Neural progenitor cell (in vitro differentiated cells): ENCODE results near the gene HTR6. TPM values are rescaled to one million over a fixed set of nuclear protein-coding genes. Genes with fewer than 3 reads are reported as not detected.

Experiments used
- DNase-seq: peaks from one replicate; pipeline ENCODE4 v3.0.0-alpha.2; 2016; ENCODE audit warnings: low spot score
- H2AFZ ChIP-seq: fragments of 200-600 bp; sonication (generic); replicated peaks from 2 replicates; pipeline ENCODE4 v1.6.1; 2016; ENCODE audit warnings: antibody characterized with exemption
- H3F3A ChIP-seq: fragments of 200-600 bp; sonication (generic); 2 replicates; pipeline ENCODE4 v1.6.1; 2016; ENCODE audit warnings: antibody characterized with exemption, low read depth
- H3K27ac ChIP-seq: fragments of 200-600 bp; sonication (generic); 2 replicates; pipeline ENCODE4 v1.5.1; 2016; ENCODE audit warnings: mild to moderate bottlenecking
- H3K27me3 ChIP-seq: fragments of 200-600 bp; sonication (generic); 2 replicates; pipeline ENCODE4 v1.6.1; 2016; ENCODE audit warnings: mild to moderate bottlenecking, moderate library complexity
- H3K36me3 ChIP-seq: fragments of 200-600 bp; sonication (generic); 2 replicates; pipeline ENCODE4 v1.5.1; 2016
- H3K4me1 ChIP-seq: fragments of 200-600 bp; sonication (generic); 2 replicates; pipeline ENCODE4 v1.6.1; 2016; ENCODE audit warnings: mixed run types
- H3K4me2 ChIP-seq: fragments of 200-600 bp; sonication (generic); 2 replicates; pipeline ENCODE4 v1.6.1; 2016
- H3K4me3 ChIP-seq: fragments of 200-600 bp; sonication (generic); 2 replicates; pipeline ENCODE4 v1.5.1; 2016
- H3K79me2 ChIP-seq: fragments of 200-600 bp; sonication (generic); 2 replicates; pipeline ENCODE4 v1.6.1; 2016; ENCODE audit warnings: low read depth
- H3K9ac ChIP-seq: fragments of 200-600 bp; sonication (generic); 2 replicates; pipeline ENCODE4 v1.6.1; 2016
- H3K9me3 ChIP-seq: fragments of 200-600 bp; sonication (generic); 2 replicates; pipeline ENCODE4 v1.5.1; 2016; ENCODE audit warnings: low read depth
- H4K20me1 ChIP-seq: fragments of 200-600 bp; sonication (generic); 2 replicates; pipeline ENCODE4 v1.6.1; 2016; ENCODE audit warnings: low read depth
- H3K27ac Mint-ChIP-seq: 3 replicates; pipeline ENCODE4 v1.8.0; 2021; ENCODE audit warnings: mixed read lengths
- H3K27me3 Mint-ChIP-seq: 2 replicates; pipeline ENCODE4 v1.8.0; 2022; ENCODE audit warnings: low read depth, mild to moderate bottlenecking, inconsistent platforms, moderate library complexity, mixed read lengths; ENCODE audit not compliant: insufficient read depth
- H3K36me3 Mint-ChIP-seq: 3 replicates; pipeline ENCODE4 v1.8.0; 2021; ENCODE audit warnings: mixed read lengths
- H3K4me1 Mint-ChIP-seq: 3 replicates; pipeline ENCODE4 v1.8.0; 2021; ENCODE audit warnings: mixed read lengths
- H3K4me3 Mint-ChIP-seq: 3 replicates; pipeline ENCODE4 v1.8.0; 2021; ENCODE audit warnings: mild to moderate bottlenecking, moderate library complexity, mixed read lengths
- H3K9me3 Mint-ChIP-seq: 3 replicates; pipeline ENCODE4 v1.8.0; 2020; ENCODE audit warnings: mixed read lengths
- EZH2 ChIP-seq: fragments of 200-600 bp; sonication (generic); IDR thresholded peaks from 2 replicates; pipeline ENCODE4 v1.6.1; 2017; ENCODE audit warnings: antibody characterized with exemption, mild to moderate bottlenecking, moderate library complexity
- EZH2phosphoT487 ChIP-seq: fragments of 200-600 bp; sonication (generic); IDR thresholded peaks from 2 replicates; pipeline ENCODE4 v1.6.1; 2017; ENCODE audit warnings: antibody characterized with exemption
- total RNA-seq: library from RNA; depleted of rRNA; stranded (reverse); fragments of >200 nt; gene quantifications from 2 replicates; pipeline ENCODE4 v1.2.3, GENCODE V29; 2015; ENCODE audit warnings: low replicate concordance
- TF ChIP-seq, protein P1 (sequence below): fragments of 200-600 bp; sonication (generic); IDR thresholded peaks from 2 replicates; pipeline ENCODE4 v1.5.1; 2017; ENCODE audit warnings: antibody characterized with exemption, mild to moderate bottlenecking

Gene HTR6
- total RNA-seq, 1 donor from 2014 or later, result not detected

DNA sequence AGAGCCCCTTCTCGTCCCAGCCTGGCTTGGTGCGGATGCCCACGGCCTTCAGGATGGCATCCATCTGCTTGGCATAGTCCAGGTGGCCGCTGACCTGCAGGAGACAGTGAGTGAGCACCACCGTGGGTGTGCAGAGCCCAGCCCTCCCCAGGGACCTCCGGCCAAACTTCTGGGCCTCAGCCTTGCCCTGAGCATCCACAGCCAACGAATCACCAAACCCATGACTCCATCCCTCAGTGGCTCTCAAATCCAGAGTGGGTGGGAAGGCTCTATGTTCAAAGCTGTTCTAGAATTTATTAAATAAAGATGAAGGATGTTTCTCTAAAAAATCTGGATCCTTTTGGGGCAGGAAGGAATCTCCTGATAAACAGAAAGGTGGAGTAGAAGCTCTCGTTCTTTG is 18.7 kb downstream of the HTR6 start:
- no peak overlapping the region for H3K9ac ChIP-seq
- peaks cover 2% of the 10 kb centered on the region for H4K20me1 ChIP-seq
- no peaks in the 10 kb centered on the region for H3K79me2 ChIP-seq
- TF ChIP-seq EZH2phosphoT487, result no peak
- no peak for TF ChIP-seq EZH2
- TF ChIP-seq, protein P1, sequence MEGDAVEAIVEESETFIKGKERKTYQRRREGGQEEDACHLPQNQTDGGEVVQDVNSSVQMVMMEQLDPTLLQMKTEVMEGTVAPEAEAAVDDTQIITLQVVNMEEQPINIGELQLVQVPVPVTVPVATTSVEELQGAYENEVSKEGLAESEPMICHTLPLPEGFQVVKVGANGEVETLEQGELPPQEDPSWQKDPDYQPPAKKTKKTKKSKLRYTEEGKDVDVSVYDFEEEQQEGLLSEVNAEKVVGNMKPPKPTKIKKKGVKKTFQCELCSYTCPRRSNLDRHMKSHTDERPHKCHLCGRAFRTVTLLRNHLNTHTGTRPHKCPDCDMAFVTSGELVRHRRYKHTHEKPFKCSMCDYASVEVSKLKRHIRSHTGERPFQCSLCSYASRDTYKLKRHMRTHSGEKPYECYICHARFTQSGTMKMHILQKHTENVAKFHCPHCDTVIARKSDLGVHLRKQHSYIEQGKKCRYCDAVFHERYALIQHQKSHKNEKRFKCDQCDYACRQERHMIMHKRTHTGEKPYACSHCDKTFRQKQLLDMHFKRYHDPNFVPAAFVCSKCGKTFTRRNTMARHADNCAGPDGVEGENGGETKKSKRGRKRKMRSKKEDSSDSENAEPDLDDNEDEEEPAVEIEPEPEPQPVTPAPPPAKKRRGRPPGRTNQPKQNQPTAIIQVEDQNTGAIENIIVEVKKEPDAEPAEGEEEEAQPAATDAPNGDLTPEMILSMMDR, result no peak
- no peak overlapping the region for H2AFZ ChIP-seq
- no peaks in the 10 kb centered on the region for H3K4me1 ChIP-seq
- peaks cover 10% of the 10 kb centered on the region for H3K27me3 Mint-ChIP-seq
- DNase-seq, result no peak
- no peak overlapping the region for H3K27ac Mint-ChIP-seq
- peaks cover 11% of the 10 kb centered on the region for H3F3A ChIP-seq
- no peak overlapping the region for H3K4me2 ChIP-seq
- H3K4me1 Mint-ChIP-seq, result peaks cover 3% of the 10 kb centered on the region
- H3K4me3 ChIP-seq, result no peak overlapping the region
- H3K27ac ChIP-seq, result no peak overlapping the region
- no peaks in the 10 kb centered on the region for H3K36me3 ChIP-seq
- no peaks in the 10 kb centered on the region for H3K27me3 ChIP-seq
- no peaks in the 10 kb centered on the region for H3K9me3 ChIP-seq
- no peaks in the 10 kb centered on the region for H3K9me3 Mint-ChIP-seq
- H3K36me3 Mint-ChIP-seq, result no peaks in the 10 kb centered on the region
- H3K4me3 Mint-ChIP-seq, result no peak overlapping the region

DNA sequence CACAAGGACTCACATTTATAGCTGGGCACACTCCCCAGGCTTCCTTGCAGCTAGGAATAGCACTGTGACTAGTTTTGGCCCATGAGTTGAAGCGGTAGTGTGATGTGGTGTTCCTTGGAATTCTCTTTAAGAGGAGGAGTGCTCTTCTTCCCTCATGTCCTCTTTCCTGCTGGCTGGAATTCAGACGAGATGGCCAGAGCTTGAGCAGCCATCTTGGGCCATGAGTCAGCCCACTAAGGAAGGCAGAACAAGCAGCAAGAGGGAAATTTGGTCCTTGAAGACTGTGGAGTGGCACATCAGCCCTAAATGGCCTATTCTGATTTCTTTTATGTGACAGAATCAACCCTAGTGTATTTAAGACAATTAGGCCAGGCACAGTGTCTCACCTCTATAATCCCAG is 20.0 kb downstream of the HTR6 start:
- Mint-ChIP-seq H3K27me3 (peaks cover 10% of the 10 kb centered on the region), H3K9me3 (no peaks in the 10 kb centered on the region), H3K4me3 (no peak overlapping the region), H3K36me3 (no peaks in the 10 kb centered on the region), H3K4me1 (peaks cover 3% of the 10 kb centered on the region), H3K27ac (no peak overlapping the region)
- Histone ChIP-seq H3K27me3 (no peaks in the 10 kb centered on the region), H4K20me1 (peaks cover 2% of the 10 kb centered on the region), H3F3A (peaks cover 25% of the 10 kb centered on the region), H3K79me2 (no peaks in the 10 kb centered on the region), H3K27ac (no peak overlapping the region), H3K36me3 (no peaks in the 10 kb centered on the region), H3K4me2 (no peak overlapping the region), H3K9me3 (no peaks in the 10 kb centered on the region), H3K4me3 (no peak overlapping the region), H3K4me1 (peaks cover 6% of the 10 kb centered on the region), H2AFZ (no peak overlapping the region), H3K9ac (no peak overlapping the region)
- TF ChIP-seq EZH2 (no peak), EZH2phosphoT487 (no peak)
- TF ChIP-seq, protein P1, result no peak
- no peak for DNase-seq

GRCh38 chr1:19685994-19686393 is 21.3 kb downstream of the HTR6 start:
- no peak overlapping the region for H3K27ac ChIP-seq
- no peak overlapping the region for H3K4me2 ChIP-seq
- H3K4me1 ChIP-seq, result peaks cover 6% of the 10 kb centered on the region
- H3F3A ChIP-seq, result peaks cover 26% of the 10 kb centered on the region
- H3K27me3 ChIP-seq, result no peaks in the 10 kb centered on the region
- DNase-seq, result no peak
- no peak overlapping the region for H3K27ac Mint-ChIP-seq
- H4K20me1 ChIP-seq, result peaks cover 2% of the 10 kb centered on the region
- no peaks in the 10 kb centered on the region for H3K36me3 Mint-ChIP-seq
- no peaks in the 10 kb centered on the region for H3K36me3 ChIP-seq
- no peak overlapping the region for H3K4me3 ChIP-seq
- no peaks in the 10 kb centered on the region for H3K9me3 Mint-ChIP-seq
- H2AFZ ChIP-seq, result no peak overlapping the region
- TF ChIP-seq EZH2 (no peak), EZH2phosphoT487 (no peak)
- TF ChIP-seq, protein P1, result no peak
- peaks cover 3% of the 10 kb centered on the region for H3K4me1 Mint-ChIP-seq
- peaks cover 9% of the 10 kb centered on the region for H3K27me3 Mint-ChIP-seq
- no peaks in the 10 kb centered on the region for H3K9me3 ChIP-seq
- H3K9ac ChIP-seq, result no peak overlapping the region
- H3K4me3 Mint-ChIP-seq, result no peak overlapping the region
- no peaks in the 10 kb centered on the region for H3K79me2 ChIP-seq
